Tibial nerve (tissue), 4 donors: ENCODE results near the gene POMP.

Experiments
- CTCF ChIP-seq, 5 experiments: fragments of 200-600 bp in 3 of 5; fragments of 450-650 bp in 2 of 5; sonication (generic) in 3 of 5; IDR thresholded peaks; one replicate each; pipeline ENCODE4 v1.5.1; 2016 to 2019; ENCODE audit warnings: antibody characterized with exemption in 5 of 5, mild to moderate bottlenecking in 3 of 5, moderate library complexity in 2 of 5
- EP300 ChIP-seq, 2 donors: sonication (generic); formaldehyde crosslinking; IDR thresholded peaks; one replicate each; pipeline ENCODE4 v1.6.1; 2017; ENCODE audit warnings: antibody characterized with exemption in 2 of 2, mild to moderate bottlenecking in 1 of 2
- POLR2A ChIP-seq, 2 donors: fragments of 450-650 bp; IDR thresholded peaks; one replicate each; pipeline ENCODE4 v1.6.1; 2017; ENCODE audit warnings: antibody characterized with exemption in 2 of 2, mild to moderate bottlenecking in 2 of 2, moderate library complexity in 2 of 2

DNA sequence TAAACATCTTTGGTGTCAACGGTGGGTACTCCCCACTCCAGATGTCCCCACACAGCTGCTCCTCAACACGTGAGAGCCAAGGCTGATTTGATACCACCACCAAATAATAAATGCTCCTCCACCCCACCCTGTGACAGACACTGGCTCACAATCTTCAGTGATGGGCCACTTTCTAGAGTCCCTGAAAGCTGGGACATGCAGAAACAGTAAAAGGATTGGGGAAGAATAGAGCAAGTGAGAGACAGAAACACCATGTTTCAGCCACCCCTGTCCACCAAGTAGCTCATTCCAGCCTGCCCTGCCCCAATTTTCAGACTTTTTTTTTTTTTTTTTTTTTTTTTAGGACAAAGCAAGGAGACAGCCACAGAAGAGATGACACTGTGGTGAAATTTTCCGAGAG is 58.2 kb downstream of the POMP start:
- no peak for TF ChIP-seq EP300 (IDR thresholded peaks at IDR 0.05)
- no peak for TF ChIP-seq CTCF (IDR thresholded peaks at IDR 0.05)
- TF ChIP-seq POLR2A (IDR thresholded peaks at IDR 0.05): no peak
